HS-5 (cell line): ENCODE measurements around the gene GRM5.
"Not testable (repeated sequence)": the region's sequence is repeated elsewhere in the genome, so short reads cannot be mapped to it uniquely, and the experiment has no call there.

ENCODE experiments used
- DNase-seq: peaks from one replicate; pipeline ENCODE4 v3.0.0-alpha.2; 2012; ENCODE audit warnings: low read depth

The GRM5 gene

DNA sequence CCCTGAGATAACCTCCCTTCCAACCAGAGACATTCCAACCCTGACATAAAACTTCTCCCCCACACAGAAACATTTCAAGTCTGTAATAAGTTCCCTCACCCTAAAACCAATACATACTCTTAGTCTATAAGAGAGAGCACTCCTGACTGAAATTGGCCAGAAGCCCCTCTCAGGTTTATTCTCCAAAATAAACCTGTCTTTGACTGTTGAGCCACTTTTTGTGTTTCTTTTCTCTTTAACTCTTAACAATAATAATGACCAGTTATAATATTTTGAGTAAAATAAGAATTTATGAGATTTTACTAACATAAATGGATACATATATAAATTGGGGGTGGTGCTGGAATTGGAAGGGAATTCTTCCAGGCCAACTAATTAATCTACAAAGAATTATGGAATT is 93.6 kb downstream of the GRM5 start:
- DNase-seq: no peak

- not testable (repeated sequence) for DNase-seq
Measured at GRCh38 chr11:88961621-88962020, 104.2 kb downstream of the GRM5 start.

DNA sequence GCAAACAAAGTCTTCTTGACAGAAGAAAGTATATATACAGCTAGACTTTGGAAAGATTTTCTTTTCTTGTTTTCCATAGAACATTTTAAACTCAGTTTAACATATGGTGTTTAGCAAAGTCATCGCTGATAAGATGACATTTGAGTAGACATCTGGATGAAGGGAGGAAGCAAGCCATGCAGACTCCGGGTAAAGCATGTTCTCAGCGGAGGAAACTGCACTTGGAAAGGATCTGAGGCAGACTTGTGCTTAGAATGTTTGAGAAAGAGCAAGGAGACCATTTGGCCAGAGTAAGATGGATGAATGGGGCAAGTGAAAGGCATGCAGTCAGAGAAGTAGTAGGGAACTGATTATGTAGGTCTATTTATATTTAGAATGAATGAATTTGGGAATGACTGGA is 105.9 kb downstream of the GRM5 start:
- not testable (repeated sequence) for DNase-seq

- no peak for DNase-seq
Measured at GRCh38 chr11:88950975-88951374, 114.8 kb downstream of the GRM5 start.

- DNase-seq: not testable (repeated sequence)
Measured at GRCh38 chr11:88948908-88949307, 116.9 kb downstream of the GRM5 start.

GRCh38 chr11:88947843-88948572 is 117.8 kb downstream of the GRM5 start:
- DNase-seq: not testable (repeated sequence)

DNA sequence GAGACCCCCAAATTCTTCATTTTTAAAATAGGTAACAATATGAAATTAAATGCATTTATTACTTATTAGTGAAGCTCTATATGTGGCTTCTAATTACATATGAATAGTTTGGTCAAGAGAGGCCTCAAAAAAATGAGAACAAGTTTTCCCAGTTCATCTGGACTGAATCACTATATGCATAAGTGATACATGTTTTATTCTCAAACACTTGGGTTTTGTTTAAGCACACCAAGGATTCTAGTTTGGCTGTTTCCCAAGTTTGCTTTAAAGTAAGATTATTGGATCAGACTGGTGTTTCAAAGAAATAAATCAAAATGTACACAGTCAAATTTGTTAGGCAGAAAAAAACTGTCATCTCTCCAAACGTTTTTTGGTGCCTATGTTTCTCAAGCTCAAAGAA is 136.1 kb downstream of the GRM5 start:
- DNase-seq: not testable (repeated sequence)

- not testable (repeated sequence) for DNase-seq
Measured at GRCh38 chr11:88917065-88917464, 148.7 kb downstream of the GRM5 start.

DNA sequence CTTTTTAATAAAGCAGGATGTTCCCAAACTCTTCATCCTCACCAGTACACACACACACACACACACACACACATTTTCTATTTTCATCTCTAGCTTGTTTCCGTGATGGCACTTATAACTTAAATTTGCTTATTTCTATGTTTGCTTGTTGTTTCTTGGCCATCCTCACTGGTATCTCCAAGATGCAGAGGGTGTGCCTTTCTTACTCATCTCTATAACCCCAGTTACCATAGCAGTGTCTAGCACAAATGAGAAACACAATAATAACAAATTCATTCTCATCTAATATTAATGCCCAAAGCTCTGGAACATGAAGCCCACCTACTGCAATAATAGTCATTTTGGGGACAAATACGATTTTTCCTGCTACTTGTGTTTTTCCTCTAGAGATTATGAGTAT is 156.3 kb downstream of the GRM5 start:
- DNase-seq: no peak

- DNase-seq: not testable (repeated sequence)
Measured at GRCh38 chr11:88901436-88901835, 164.3 kb downstream of the GRM5 start.

DNA sequence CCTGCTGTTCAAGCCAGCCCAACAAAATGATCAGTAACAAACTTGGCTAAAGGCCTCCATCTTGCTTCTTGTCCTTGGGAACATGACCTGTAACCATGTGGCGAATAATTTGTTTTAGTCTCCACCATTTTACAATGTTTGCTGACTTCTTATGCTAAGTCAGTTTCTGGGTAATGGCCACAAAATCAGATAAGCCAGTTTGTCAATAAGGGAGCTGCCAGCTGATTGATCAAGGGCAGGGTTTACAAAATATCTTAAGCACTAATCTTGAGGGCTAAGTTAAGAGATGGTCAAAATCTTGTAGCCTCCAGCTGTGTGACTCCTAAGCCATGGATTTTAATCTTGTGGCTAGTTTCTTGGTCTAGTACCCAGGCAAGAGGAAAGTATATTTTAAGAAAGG is 176.9 kb downstream of the GRM5 start:
- DNase-seq: not testable (repeated sequence)

GRCh38 chr11:88886796-88887195 is 179.0 kb downstream of the GRM5 start:
- DNase-seq: peak; percentile 26

GRCh38 chr11:88882800-88883199 is 183.0 kb downstream of the GRM5 start:
- DNase-seq: not testable (repeated sequence)

DNA sequence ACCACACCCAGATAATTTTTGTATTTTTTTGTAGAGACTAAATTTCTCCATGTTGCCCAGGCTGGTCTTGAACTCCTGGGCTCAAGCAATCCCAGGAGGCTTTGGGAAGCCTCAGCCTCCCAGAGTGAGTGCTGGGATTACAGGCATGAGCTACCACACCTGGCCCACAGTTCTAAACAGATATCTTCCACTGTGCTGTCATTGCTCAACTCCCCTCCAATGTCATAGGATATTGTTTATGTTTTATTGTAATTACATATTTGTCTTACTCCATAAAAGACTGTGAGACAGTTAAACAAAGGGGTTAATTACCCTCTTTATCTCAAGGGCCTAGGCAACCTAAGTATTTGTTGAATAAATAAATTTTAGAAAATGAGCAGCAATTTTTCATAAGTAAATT is 204.2 kb downstream of the GRM5 start:
- no peak for DNase-seq

DNA sequence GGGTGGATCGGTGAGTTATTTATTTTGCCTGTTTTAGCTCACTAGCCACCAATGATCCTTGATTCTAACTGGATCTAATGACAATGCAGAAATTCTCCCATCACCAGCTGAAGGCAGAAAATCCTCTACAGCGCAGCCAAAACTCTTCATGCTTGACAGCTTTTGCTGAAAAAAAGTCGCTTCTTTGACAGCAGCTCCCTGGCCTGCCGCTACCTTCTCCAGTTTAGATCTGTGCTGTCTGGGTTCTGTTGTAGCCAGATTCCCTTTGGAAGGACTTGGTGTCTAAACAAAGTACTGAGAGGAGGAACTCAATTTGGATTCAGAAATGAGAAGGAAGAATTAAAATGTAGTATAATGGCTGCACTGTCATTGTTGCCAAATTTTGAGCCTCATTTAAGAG is 205.4 kb downstream of the GRM5 start:
- DNase-seq: not testable (repeated sequence)

GRCh38 chr11:88853963-88854362 is 211.8 kb downstream of the GRM5 start:
- DNase-seq: not testable (repeated sequence)

GRCh38 chr11:88851547-88851946 is 214.2 kb downstream of the GRM5 start:
- not testable (repeated sequence) for DNase-seq

- not testable (repeated sequence) for DNase-seq
Measured at GRCh38 chr11:88849773-88850172, 216.0 kb downstream of the GRM5 start.

- DNase-seq: peak; percentile 80
Measured at GRCh38 chr11:88849368-88849767, 216.4 kb downstream of the GRM5 start.

GRCh38 chr11:88846266-88846665 is 219.5 kb downstream of the GRM5 start:
- DNase-seq: not testable (repeated sequence)

DNA sequence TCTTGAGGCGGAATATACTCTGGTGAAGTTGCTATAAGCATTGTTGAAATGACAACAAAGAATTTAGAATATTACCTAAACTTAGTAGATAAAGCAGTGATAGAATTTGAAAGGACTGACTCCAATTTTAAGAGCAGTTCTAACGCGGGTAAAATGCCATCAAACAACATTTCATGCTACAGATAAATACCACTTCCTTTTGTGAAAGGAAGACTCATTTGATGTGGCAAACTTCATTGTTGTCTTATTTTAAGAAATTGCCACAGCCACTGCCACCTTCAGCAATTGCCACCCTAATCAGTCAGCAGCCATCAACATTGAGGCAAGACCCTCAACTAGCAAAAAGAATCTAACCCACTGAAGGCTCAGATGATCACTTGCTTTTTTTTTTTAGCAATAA is 220.8 kb downstream of the GRM5 start:
- not testable (repeated sequence) for DNase-seq

GRCh38 chr11:88843766-88844426 is 221.9 kb downstream of the GRM5 start:
- DNase-seq: not testable (repeated sequence)

- peak; percentile 25 for DNase-seq
Measured at GRCh38 chr11:88838139-88838538, 227.6 kb downstream of the GRM5 start.
